Prostate gland (tissue), 2 donors: ENCODE measurements around the gene DVL3. TPM values are rescaled to one million over a fixed set of nuclear protein-coding genes. Genes with fewer than 3 reads are reported as not detected.

Source experiments
- DNase-seq: peaks from one replicate; pipeline ENCODE4 v3.0.0-alpha.2; 2019; ENCODE audit warnings: low spot score
- H3K27ac ChIP-seq, 2 donors: fragments of 200-600 bp; sonication (generic); 2 replicates each; pipeline ENCODE4 v1.5.1; 2017 to 2019
- H3K27me3 ChIP-seq: fragments of 200-600 bp; sonication (generic); replicated peaks from 2 replicates; pipeline ENCODE4 v1.5.1; 2019; ENCODE audit not compliant: insufficient read depth
- H3K36me3 ChIP-seq, 2 donors: fragments of 200-600 bp; sonication (generic); 1 replicate in 1 of 2; 2 replicates in 1 of 2; pipeline versions ENCODE4 v1.5.1 to v1.8.1; 2017 to 2019
- H3K4me1 ChIP-seq: fragments of 200-600 bp; sonication (generic); replicated peaks from 2 replicates; pipeline ENCODE4 v1.5.1; 2019
- H3K4me3 ChIP-seq, 2 donors: fragments of 200-600 bp; sonication (generic); 2 replicates each; pipeline ENCODE4 v1.5.1; 2017 to 2019
- H3K9me3 ChIP-seq: fragments of 200-600 bp; sonication (generic); 2 replicates; pipeline ENCODE4 v1.5.1; 2017
- CTCF ChIP-seq, 4 experiments: fragments of 200-600 bp in 2 of 4; fragments of 450-650 bp in 2 of 4; sonication (generic) in 2 of 4; IDR thresholded peaks; 1 replicate in 3 of 4; 2 replicates in 1 of 4; pipeline ENCODE4 v1.5.1; 2016 to 2019; ENCODE audit warnings: antibody characterized with exemption in 4 of 4, mild to moderate bottlenecking in 2 of 4, moderate library complexity in 2 of 4
- POLR2A ChIP-seq: fragments of 450-650 bp; IDR thresholded peaks from one replicate; pipeline ENCODE4 v1.6.1; 2016; ENCODE audit warnings: antibody characterized with exemption, mild to moderate bottlenecking
- POLR2AphosphoS5 ChIP-seq: sonication (generic); formaldehyde crosslinking; IDR thresholded peaks from one replicate; pipeline ENCODE4 v1.6.1; 2017; ENCODE audit warnings: antibody characterized with exemption
- WGBS: methylation state at CpG from one replicate; pipeline ENCODE4 v1.1.5; 2018; 5-methylcytosine and 5-hydroxymethylcytosine counted together
- intact Hi-C: fragments of 100-400 bp; cut with DNase I; formaldehyde crosslinking; loops from one replicate; pipeline ENCODE4 v1.14.2; 2022
- total RNA-seq, 2 donors: library from RNA; depleted of rRNA; stranded (reverse); fragments of >200 nt; gene quantifications; one replicate each; pipeline ENCODE4 v1.1.0, GENCODE V29; 2016

Gene DVL3
- total RNA-seq, 2 donors from 2014 or later = 61.7 to 95.1 TPM

GRCh38 chr3:184172681-184173373, 17.6 kb downstream of the DVL3 start:
- H3K36me3 ChIP-seq = peaks cover 8 to 28% of the 10 kb centered on the region in 2 donors
- WGBS = 72% methylated on average over 5 of the region's 5 CpGs

GRCh38 chr3:184173374-184173722, 18.2 kb downstream of the DVL3 start:
- H3K36me3 ChIP-seq = peaks cover 3 to 23% of the 10 kb centered on the region in 2 donors
- no peak for DNase-seq
- no peak for TF ChIP-seq POLR2A
- TF ChIP-seq CTCF (IDR thresholded peaks at IDR 0.05) = no peak
- no peak for TF ChIP-seq POLR2AphosphoS5
- WGBS = 87% methylated on average over 2 of the region's 2 CpGs
- intact Hi-C loops = loop anchor here (5.0 kb wide), 1 partner anchor 124 kb away; the partner anchor contains the start of gene PSMD2
- peak overlapping the region; percentile 4 to 67 for H3K27ac ChIP-seq
- no peaks in the 10 kb centered on the region for H3K27me3 ChIP-seq
- no peak overlapping the region for H3K4me3 ChIP-seq
- peaks cover 18% of the 10 kb centered on the region for H3K4me1 ChIP-seq
- no peaks in the 10 kb centered on the region for H3K9me3 ChIP-seq

More at GRCh38 chr3:184172681-184173373, 17.6 kb downstream of the DVL3 start:
- Histone ChIP-seq H3K9me3 (no peaks in the 10 kb centered on the region), H3K27me3 (no peaks in the 10 kb centered on the region), H3K4me1 (peaks cover 18% of the 10 kb centered on the region), H3K4me3 (no peak overlapping the region), H3K27ac (no peak overlapping the region)
- intact Hi-C loops = loop anchor here (5.0 kb wide), 1 partner anchor 124 kb away; the partner anchor contains the start of gene PSMD2
- DNase-seq = no peak
- TF ChIP-seq POLR2A = no peak
- no peak for TF ChIP-seq CTCF (IDR thresholded peaks at IDR 0.05)
- TF ChIP-seq POLR2AphosphoS5 = no peak

- peaks cover 18% of the 10 kb centered on the region for H3K4me1 ChIP-seq
- peak overlapping the region; percentile 4 to 67 for H3K27ac ChIP-seq
- 10% methylated on average over 4 of the region's 4 CpGs for WGBS
- no peak for DNase-seq
- no peak for TF ChIP-seq POLR2AphosphoS5
- TF ChIP-seq POLR2A = no peak
- no peak for TF ChIP-seq CTCF (IDR thresholded peaks at IDR 0.05)
- peaks cover 4 to 23% of the 10 kb centered on the region in 2 donors for H3K36me3 ChIP-seq
- no peak overlapping the region for H3K4me3 ChIP-seq
- intact Hi-C loops = loop anchor here (5.0 kb wide), 1 partner anchor 123 kb away; the partner anchor contains the start of gene PSMD2
- H3K27me3 ChIP-seq = no peaks in the 10 kb centered on the region
- H3K9me3 ChIP-seq = no peaks in the 10 kb centered on the region
Observed at GRCh38 chr3:184174284-184174645, 19.1 kb downstream of the DVL3 start.

- Histone ChIP-seq H3K27ac (peak within 1 kb of the TSS; percentile 83 to 88), H3K36me3 (peaks cover 4 to 23% of the 10 kb centered on the region in 2 donors), H3K4me1 (peaks cover 18% of the 10 kb centered on the region), H3K9me3 (no peaks in the 10 kb centered on the region), H3K27me3 (no peaks in the 10 kb centered on the region), H3K4me3 (peak within 1 kb of the TSS; percentile 75 to 83)
- no peak for TF ChIP-seq CTCF (IDR thresholded peaks at IDR 0.05)
- TF ChIP-seq POLR2AphosphoS5 = peak; percentile 91
- peak; percentile 89 for TF ChIP-seq POLR2A
- 1% methylated on average over 53 of the region's 73 CpGs for WGBS
- DNase-seq = peak; percentile 98
- intact Hi-C loops = loop anchor here (5.0 kb wide), 2 partner anchors 38 to 122 kb away; partner anchors contain the start of genes EIF2B5 and PSMD2
Observed at GRCh38 chr3:184174646-184175492, 19.7 kb downstream of the DVL3 start, which contains the start of gene AP2M1. Gene AP2M1 (plus strand): TSS chr3:184174855. CDS start chr3:184176994, 2,139 bp downstream.
